ENCODE measurements around the gene CFAP20DC.
"Not testable (repeated sequence)": the region's sequence is repeated elsewhere in the genome, so short reads cannot be mapped to it uniquely, and the experiment has no call there.

The CFAP20DC gene

GRCh38 chr3:58965865-58966264 lies 84.0 kb downstream of the CFAP20DC start:
- DNase-seq (ENCODE audit: low read depth in 2 of 3, low spot score in 2 of 3): no peak

GRCh38 chr3:58963928-58964503 lies 85.8 kb downstream of the CFAP20DC start:
- DNase-seq (ENCODE audit: low read depth in 2 of 3, low spot score in 2 of 3): no peak

- no peak for DNase-seq (ENCODE audit: low read depth in 2 of 3, low spot score in 2 of 3)
Observed at GRCh38 chr3:58962816-58963215, 87.0 kb downstream of the CFAP20DC start.

GRCh38 chr3:58962040-58962651 lies 87.7 kb downstream of the CFAP20DC start:
- no peak for DNase-seq (ENCODE audit: low read depth in 2 of 3, low spot score in 2 of 3)

GRCh38 chr3:58955308-58955707 lies 94.5 kb downstream of the CFAP20DC start:
- DNase-seq (ENCODE audit: low read depth in 2 of 3, low spot score in 2 of 3): no peak

GRCh38 chr3:58953288-58953687 lies 96.5 kb downstream of the CFAP20DC start:
- DNase-seq (ENCODE audit: low read depth in 2 of 3, low spot score in 2 of 3): no peak

GRCh38 chr3:58952128-58952917 lies 97.5 kb downstream of the CFAP20DC start:
- no peak for DNase-seq (ENCODE audit: low read depth in 2 of 3, low spot score in 2 of 3)

- DNase-seq (ENCODE audit: low read depth in 2 of 3, low spot score in 2 of 3): no peak
Observed at GRCh38 chr3:58948018-58948417, 101.8 kb downstream of the CFAP20DC start.

- no peak for DNase-seq (ENCODE audit: low read depth in 2 of 3, low spot score in 2 of 3)
Observed at GRCh38 chr3:58946875-58947274, 103.0 kb downstream of the CFAP20DC start.

- DNase-seq (ENCODE audit: low read depth in 2 of 3, low spot score in 2 of 3): no peak
Observed at GRCh38 chr3:58938057-58938456, 111.8 kb downstream of the CFAP20DC start.

GRCh38 chr3:58924578-58924977 lies 125.2 kb downstream of the CFAP20DC start:
- no peak for DNase-seq (ENCODE audit: low read depth in 2 of 3, low spot score in 2 of 3)

GRCh38 chr3:58900386-58900785 lies 149.4 kb downstream of the CFAP20DC start:
- no peak for DNase-seq (ENCODE audit: low read depth in 2 of 3, low spot score in 2 of 3)

GRCh38 chr3:58899953-58900298 lies 149.9 kb downstream of the CFAP20DC start:
- no peak for DNase-seq (ENCODE audit: low read depth in 2 of 3, low spot score in 2 of 3)

GRCh38 chr3:58899159-58899952 lies 150.5 kb downstream of the CFAP20DC start:
- peak; percentile 5 to 54 (median 7) for DNase-seq (ENCODE audit: low read depth in 2 of 3, low spot score in 2 of 3)

- DNase-seq (ENCODE audit: low read depth in 2 of 3, low spot score in 2 of 3): no peak
Observed at GRCh38 chr3:58898513-58898912, 151.3 kb downstream of the CFAP20DC start.

- no peak for DNase-seq (ENCODE audit: low read depth in 2 of 3, low spot score in 2 of 3)
Observed at GRCh38 chr3:58897646-58898045, 152.2 kb downstream of the CFAP20DC start.

GRCh38 chr3:58895678-58896077 lies 154.1 kb downstream of the CFAP20DC start:
- not testable (repeated sequence) for DNase-seq (ENCODE audit: low read depth in 2 of 3, low spot score in 2 of 3)

- DNase-seq (ENCODE audit: low read depth in 2 of 3, low spot score in 2 of 3): not testable (repeated sequence)
Observed at GRCh38 chr3:58892526-58892925, 157.3 kb downstream of the CFAP20DC start.

GRCh38 chr3:58888087-58888486 lies 161.7 kb downstream of the CFAP20DC start:
- DNase-seq (ENCODE audit: low read depth in 2 of 3, low spot score in 2 of 3): no peak

GRCh38 chr3:58884453-58884852 lies 165.4 kb downstream of the CFAP20DC start:
- no peak for DNase-seq (ENCODE audit: low read depth in 2 of 3, low spot score in 2 of 3)

- no peak for DNase-seq (ENCODE audit: low read depth in 2 of 3, low spot score in 2 of 3)
Observed at GRCh38 chr3:58880182-58880581, 169.6 kb downstream of the CFAP20DC start.

GRCh38 chr3:58874795-58875194 lies 175.0 kb downstream of the CFAP20DC start:
- DNase-seq (ENCODE audit: low read depth in 2 of 3, low spot score in 2 of 3): no peak

Data from activated CD8-positive, alpha-beta memory T cell treated with anti-CD3 and anti-CD28 coated beads for 48 hours (primary cell).